Activated CD4-positive, alpha-beta memory T cell treated with anti-CD3 and anti-CD28 coated beads, Interleukin-2, amount 10 ng/mL, durations not matched to agents 7 days and 5 days (primary cell): ENCODE data around the gene OPRD1. TPM values are rescaled to one million over a fixed set of nuclear protein-coding genes. Genes with fewer than 3 reads are reported as not detected.
"Not testable (repeated sequence)": the region's sequence is repeated elsewhere in the genome, so short reads cannot be mapped to it uniquely, and the experiment has no call there.

Source experiments
- CTCF ChIA-PET: fragments of 350-600 bp; sonication (Branson Sonifier 250); formaldehyde crosslinking; loops from one replicate; lab custom pipeline; 2021; ENCODE audit warnings: antibody characterized with exemption, inconsistent platforms; lab: Charles Lee
- POLR2A ChIA-PET: fragments of 350-600 bp; sonication (Branson Sonifier 250); formaldehyde crosslinking; loops from one replicate; lab custom pipeline; 2021; ENCODE audit warnings: antibody characterized with exemption; lab: Charles Lee
- DNase-seq: peaks from one replicate; pipeline ENCODE4 v3.0.0-alpha.2; 2020
- H3K27ac Mint-ChIP-seq: one replicate; pipeline ENCODE4 v1.8.0; 2021; ENCODE audit warnings: mild to moderate bottlenecking, mixed read lengths
- H3K27me3 Mint-ChIP-seq: one replicate; pipeline ENCODE4 v1.8.0; 2021; ENCODE audit warnings: mixed read lengths
- H3K36me3 Mint-ChIP-seq: one replicate; pipeline ENCODE4 v1.8.0; 2021; ENCODE audit warnings: low read depth, mixed read lengths
- H3K4me1 Mint-ChIP-seq: one replicate; pipeline ENCODE4 v1.8.0; 2021; ENCODE audit warnings: mixed read lengths
- H3K4me3 Mint-ChIP-seq: one replicate; pipeline ENCODE4 v1.8.0; 2021; ENCODE audit warnings: mild to moderate bottlenecking, mixed read lengths
- H3K9me3 Mint-ChIP-seq: one replicate; pipeline ENCODE4 v1.8.0; 2021; ENCODE audit warnings: mixed read lengths
- total RNA-seq, 2 experiments: library from RNA; stranded (reverse); gene quantifications; one replicate each; pipeline ENCODE4 v1.2.3, GENCODE V29; 2021

Gene OPRD1
- total RNA-seq, 2 experiments from 2014 or later, result not detected

DNA sequence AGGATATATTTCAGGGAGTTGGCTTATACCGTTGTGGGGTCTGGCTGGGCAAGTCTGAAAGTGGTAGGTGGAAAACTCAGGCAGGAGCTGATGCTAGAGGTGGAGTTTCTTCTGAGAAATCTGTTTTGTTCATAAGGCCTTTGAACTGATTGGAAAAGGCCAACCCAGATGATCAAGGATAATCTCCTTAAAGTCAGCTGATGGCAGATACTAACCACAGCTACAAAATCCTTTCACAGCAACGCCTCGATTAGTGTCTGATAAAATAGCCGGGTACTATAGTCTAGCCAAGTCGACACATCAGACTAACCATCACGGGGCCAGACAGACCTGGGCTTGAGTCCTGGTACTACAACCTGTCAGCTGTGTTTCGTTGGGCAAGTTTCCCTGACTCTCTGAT lies 21.4 kb downstream of the OPRD1 start:
- peaks cover 8% of the 10 kb centered on the region for H3K27me3 Mint-ChIP-seq
- POLR2A ChIA-PET, result no interaction called here
- H3K4me3 Mint-ChIP-seq, result no peak overlapping the region
- CTCF ChIA-PET, result no interaction called here
- H3K27ac Mint-ChIP-seq, result no peak overlapping the region
- no peaks in the 10 kb centered on the region for H3K36me3 Mint-ChIP-seq
- no peak for DNase-seq
- no peaks in the 10 kb centered on the region for H3K4me1 Mint-ChIP-seq
- H3K9me3 Mint-ChIP-seq, result no peaks in the 10 kb centered on the region

DNA sequence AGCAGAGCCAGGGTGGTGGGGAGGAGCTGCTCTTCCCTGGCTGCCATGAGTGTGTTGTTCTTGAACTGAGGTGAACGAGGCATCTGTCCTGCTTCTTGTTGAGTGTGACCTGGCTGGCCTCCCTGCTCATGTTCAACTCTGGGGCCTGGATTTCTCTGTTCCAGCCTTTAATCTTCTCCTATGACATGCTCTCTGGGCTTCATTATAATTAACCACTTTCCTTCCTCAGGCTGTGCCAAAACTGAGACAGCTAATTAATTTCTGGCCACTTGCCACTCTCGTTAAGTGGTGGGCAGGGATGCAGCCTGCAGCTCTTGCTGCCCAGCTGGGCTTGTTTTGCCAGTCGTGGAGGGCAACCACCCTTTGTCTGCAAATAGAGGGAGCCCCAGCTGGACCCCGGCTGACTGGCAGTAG lies 23.3 kb downstream of the OPRD1 start:
- Mint-ChIP-seq H3K27me3 (peaks cover 8% of the 10 kb centered on the region), H3K36me3 (no peaks in the 10 kb centered on the region), H3K9me3 (no peaks in the 10 kb centered on the region), H3K27ac (no peak overlapping the region), H3K4me3 (no peak overlapping the region), H3K4me1 (no peaks in the 10 kb centered on the region)
- no peak for DNase-seq
- CTCF ChIA-PET, result no interaction called here
- POLR2A ChIA-PET, result no interaction called here

DNA sequence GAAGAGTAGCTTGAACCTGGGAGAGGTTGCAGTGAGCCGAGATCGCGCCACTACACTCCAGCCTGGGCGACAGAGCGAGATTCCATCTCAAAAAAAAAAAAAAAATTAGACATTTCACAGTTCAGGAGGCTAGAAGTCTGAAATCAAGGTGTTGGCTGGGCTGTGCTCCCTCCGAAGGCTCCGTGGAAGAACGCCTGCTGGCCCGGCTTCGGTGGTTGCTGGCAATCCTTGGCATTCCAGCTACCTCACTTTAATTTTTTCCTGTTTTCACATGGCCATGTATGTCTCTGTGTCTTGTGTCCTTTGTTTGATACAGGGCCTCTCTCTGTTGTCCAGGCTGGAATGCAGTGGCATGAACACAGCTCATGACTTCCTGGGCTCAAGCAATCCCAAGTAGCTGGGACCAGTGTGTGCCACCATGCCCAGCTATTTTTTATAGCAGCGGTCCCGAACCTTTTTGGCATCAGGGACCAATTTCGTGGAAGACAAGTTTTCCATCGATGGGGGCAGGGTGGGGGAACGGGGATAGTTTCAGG lies 24.5 kb downstream of the OPRD1 start:
- POLR2A ChIA-PET, result no interaction called here
- H3K4me1 Mint-ChIP-seq, result no peaks in the 10 kb centered on the region
- H3K27ac Mint-ChIP-seq, result no peak overlapping the region
- CTCF ChIA-PET, result interaction anchor here (0.7 to 1.3 kb wide), 3 partner anchors 44 to 62 kb away, joined by 3 read pairs; no protein-coding TSS in a partner anchor
- H3K4me3 Mint-ChIP-seq, result no peak overlapping the region
- H3K27me3 Mint-ChIP-seq, result peaks cover 8% of the 10 kb centered on the region
- H3K9me3 Mint-ChIP-seq, result no peaks in the 10 kb centered on the region
- no peak for DNase-seq
- H3K36me3 Mint-ChIP-seq, result no peaks in the 10 kb centered on the region

DNA sequence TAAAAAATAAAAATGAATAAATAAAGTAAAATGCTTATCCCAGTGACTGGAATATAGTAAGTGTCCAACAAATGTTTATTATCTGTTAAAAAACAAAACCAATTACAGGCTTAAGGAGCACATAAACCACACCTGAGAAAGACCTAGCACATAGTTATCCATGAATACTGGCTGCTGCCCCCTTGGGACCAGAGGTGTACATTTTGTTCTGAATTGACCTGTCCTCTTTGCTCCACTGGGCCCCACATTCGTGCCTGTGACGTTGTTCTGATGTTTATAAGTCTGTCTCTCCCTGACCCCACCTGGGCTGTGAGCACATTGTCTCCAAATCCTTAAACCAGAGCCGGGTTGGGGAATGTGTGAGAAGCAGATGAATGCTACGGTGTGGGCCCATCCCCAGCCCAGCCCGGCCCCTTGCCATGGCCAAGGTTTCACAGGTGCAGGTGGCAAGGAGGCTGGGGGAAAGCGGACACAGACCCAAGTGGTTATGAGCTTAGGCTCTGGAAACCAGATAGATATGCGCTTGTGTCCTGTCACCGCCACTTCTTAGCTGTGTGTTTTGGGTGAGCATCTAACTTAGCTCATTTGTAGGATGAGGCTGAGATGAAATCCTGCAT lies 29.1 kb downstream of the OPRD1 start:
- peaks cover 7% of the 10 kb centered on the region for H3K4me1 Mint-ChIP-seq
- CTCF ChIA-PET, result interaction anchor here (0.6 kb wide), 1 partner anchor 104 kb away, joined by 3 read pairs; the partner anchor contains the start of gene YTHDF2
- no peak overlapping the region for H3K4me3 Mint-ChIP-seq
- no peak for DNase-seq
- POLR2A ChIA-PET, result no interaction called here
- H3K9me3 Mint-ChIP-seq, result no peaks in the 10 kb centered on the region
- no peaks in the 10 kb centered on the region for H3K36me3 Mint-ChIP-seq
- H3K27me3 Mint-ChIP-seq, result peaks cover 8% of the 10 kb centered on the region
- H3K27ac Mint-ChIP-seq, result no peak overlapping the region

DNA sequence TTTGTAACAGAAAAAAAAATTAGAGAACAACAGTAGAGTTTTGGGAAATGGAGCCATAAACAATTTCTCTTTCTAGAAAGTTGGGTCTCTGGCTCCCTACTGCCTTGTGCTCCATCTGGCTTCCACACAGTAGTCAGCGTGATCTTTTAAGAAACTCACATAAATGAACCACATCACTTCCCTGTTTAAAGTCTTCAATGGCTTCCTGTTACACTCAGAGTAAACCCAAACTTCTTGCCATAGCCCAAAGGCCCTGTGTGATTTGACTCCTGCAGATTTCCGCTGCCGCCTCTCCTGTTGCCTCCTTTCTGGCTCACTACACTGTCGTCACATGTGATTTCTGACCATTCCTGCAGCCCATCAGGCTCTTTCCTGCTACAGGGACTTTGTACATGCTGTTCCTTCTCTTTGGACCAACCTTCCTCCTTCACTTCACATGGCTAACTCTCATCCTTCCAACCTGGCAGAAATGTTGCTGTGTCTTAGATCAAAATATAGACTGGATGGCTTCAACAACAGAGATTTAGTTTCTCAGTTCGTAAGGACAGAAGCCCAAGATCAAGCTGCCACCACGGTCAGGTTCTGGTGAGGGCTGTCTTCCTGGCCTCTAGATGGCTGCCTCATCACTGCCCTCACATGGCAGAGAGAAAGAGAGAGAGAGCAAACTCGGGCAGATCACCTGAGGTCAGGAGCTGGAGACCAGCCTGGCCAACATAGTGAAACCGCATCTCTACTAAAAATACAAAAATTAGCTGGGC lies 34.0 kb downstream of the OPRD1 start:
- peak; percentile 19 for DNase-seq
- H3K4me1 Mint-ChIP-seq, result peaks cover 8% of the 10 kb centered on the region
- no peaks in the 10 kb centered on the region for H3K36me3 Mint-ChIP-seq
- ChIA-PET POLR2A (no interaction called here), CTCF (no interaction called here)
- H3K27me3 Mint-ChIP-seq, result peaks cover 7% of the 10 kb centered on the region
- no peaks in the 10 kb centered on the region for H3K9me3 Mint-ChIP-seq
- H3K4me3 Mint-ChIP-seq, result no peak overlapping the region
- peak overlapping the region; percentile 1 for H3K27ac Mint-ChIP-seq

DNA sequence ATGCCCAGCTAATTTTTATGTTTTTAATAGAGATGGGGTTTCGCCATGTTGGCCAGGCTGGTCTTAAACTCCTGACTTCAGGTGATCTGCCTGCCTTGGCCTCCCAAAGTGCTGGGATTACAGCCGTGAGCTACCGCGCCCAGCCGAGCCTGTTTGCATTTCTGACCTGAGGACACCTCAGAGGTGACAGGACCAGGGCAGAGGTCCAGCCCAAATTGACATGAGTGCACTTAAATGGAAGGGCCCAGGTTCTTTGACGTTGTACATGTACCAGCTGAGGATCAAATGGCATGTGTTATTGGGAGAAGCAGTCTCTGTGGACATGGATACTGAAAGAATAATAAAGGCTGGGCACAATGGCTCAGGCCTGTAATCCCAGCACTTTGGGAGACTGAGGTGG lies 35.2 kb downstream of the OPRD1 start:
- H3K4me3 Mint-ChIP-seq, CTCF ChIA-PET, POLR2A ChIA-PET, H3K4me1 Mint-ChIP-seq, H3K9me3 Mint-ChIP-seq, H3K36me3 Mint-ChIP-seq, H3K27ac Mint-ChIP-seq, DNase-seq: not testable (repeated sequence)
- peaks cover 10% of the 10 kb centered on the region for H3K27me3 Mint-ChIP-seq

DNA sequence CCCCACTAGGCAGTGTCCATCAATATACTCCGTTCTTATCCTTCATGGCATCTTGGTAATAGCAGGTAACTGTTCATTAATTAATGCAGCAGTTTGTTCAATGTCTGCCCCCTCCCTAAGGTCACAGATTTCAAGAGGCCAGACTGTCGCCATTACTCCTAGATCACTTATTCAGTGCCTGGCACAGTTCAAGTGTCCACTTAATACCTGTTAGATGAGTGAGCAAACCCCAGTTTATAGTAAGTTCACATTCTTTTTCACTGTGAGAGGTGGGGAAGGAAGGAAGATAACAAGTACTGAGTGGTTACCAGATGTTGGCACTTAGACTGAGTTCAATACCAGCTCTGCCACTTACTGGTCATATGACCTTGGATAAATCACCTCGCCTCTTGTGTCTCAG lies 36.4 kb downstream of the OPRD1 start:
- Mint-ChIP-seq H3K27me3 (peaks cover 12% of the 10 kb centered on the region), H3K27ac (no peak overlapping the region), H3K9me3 (no peaks in the 10 kb centered on the region), H3K36me3 (no peaks in the 10 kb centered on the region), H3K4me1 (peaks cover 8% of the 10 kb centered on the region), H3K4me3 (no peak overlapping the region)
- ChIA-PET POLR2A (no interaction called here), CTCF (no interaction called here)
- DNase-seq, result no peak

DNA sequence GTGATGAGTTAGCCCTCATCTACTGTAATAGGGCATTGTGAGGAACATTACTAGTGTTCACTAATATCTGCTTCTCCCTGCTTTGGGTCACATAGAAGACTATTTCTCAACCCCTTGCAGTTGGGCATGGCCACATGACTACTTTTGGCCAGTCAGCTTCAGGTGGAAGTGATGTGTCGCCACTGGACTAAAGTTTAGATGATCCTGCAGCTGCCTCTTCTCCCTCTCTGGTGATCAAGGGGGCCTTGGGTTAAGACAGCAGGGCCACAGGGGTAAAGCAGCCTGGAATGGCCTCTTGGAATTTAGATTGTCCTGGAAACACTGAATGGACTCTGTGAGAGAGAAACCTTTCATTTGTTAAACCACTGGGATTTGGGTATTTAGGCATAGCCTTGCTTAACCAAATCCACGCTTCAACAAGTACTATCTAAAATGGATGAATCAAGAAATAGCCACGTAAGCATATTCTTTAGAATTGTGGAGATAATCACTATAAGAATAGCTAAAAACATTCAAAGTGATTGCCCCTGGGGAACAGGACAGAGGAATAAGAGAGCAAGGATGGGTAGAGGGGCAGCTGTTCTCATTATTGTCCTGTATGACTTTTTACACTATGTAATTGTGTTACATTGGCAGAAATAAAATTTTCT lies 41.2 kb downstream of the OPRD1 start:
- no peak overlapping the region for H3K27ac Mint-ChIP-seq
- no peaks in the 10 kb centered on the region for H3K36me3 Mint-ChIP-seq
- H3K27me3 Mint-ChIP-seq, result peaks cover 22% of the 10 kb centered on the region
- peaks cover 3% of the 10 kb centered on the region for H3K4me1 Mint-ChIP-seq
- no peaks in the 10 kb centered on the region for H3K9me3 Mint-ChIP-seq
- CTCF ChIA-PET, result interaction anchor here (1.6 kb wide), 1 partner anchor 24 kb away, joined by 7 read pairs; no protein-coding TSS in a partner anchor
- DNase-seq, result no peak
- no peak overlapping the region for H3K4me3 Mint-ChIP-seq
- POLR2A ChIA-PET, result interaction anchor here (1.0 kb wide), 1 partner anchor 81 kb away, joined by 3 read pairs; no protein-coding TSS in a partner anchor

DNA sequence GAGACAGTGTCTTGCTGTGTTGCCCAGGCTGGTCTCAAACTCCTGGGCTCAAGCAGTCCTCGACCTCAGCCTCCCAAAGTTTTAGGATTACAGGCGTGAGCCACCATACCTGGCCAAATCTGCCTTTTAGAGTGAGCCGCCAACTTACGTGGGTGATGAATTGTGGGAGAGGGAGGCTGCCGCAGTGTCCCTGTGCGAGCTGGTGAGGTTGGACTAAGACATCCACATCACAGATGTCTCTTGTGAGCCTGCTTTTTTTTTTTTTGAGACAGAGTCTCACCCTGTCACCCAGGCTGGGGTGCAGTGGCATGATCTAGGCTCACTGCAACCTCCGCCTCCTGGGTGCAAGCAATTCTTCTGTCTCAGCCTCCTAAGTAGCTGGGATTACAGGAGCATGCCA lies 42.4 kb downstream of the OPRD1 start:
- POLR2A ChIA-PET, H3K27ac Mint-ChIP-seq, DNase-seq, H3K4me1 Mint-ChIP-seq, H3K4me3 Mint-ChIP-seq, H3K36me3 Mint-ChIP-seq, H3K9me3 Mint-ChIP-seq: not testable (repeated sequence)
- H3K27me3 Mint-ChIP-seq, result peaks cover 17% of the 10 kb centered on the region
- CTCF ChIA-PET, result interaction anchor here (1.3 to 1.6 kb wide), 2 partner anchors 23 to 26 kb away, joined by 3 to 7 read pairs; no protein-coding TSS in a partner anchor

DNA sequence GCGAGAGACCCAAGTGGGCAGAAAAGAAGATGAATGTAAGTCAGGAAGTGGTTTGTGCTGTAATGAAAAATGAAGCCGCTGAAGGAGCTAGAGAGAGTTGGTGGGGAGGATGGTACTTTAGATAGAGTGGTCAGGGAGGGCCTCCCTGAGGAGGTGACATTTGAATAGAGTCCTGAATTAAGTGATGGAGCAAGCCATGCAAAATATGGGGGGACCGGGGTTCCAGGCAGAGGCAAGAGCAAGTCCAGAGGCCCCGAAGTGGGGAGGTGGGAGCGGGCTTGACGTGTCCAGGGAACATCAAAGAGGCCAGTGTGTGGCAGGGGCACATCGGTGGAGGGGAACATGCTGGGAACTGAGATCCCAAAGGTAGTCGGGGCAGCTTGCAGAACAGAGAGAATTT lies 43.1 kb downstream of the OPRD1 start:
- ChIA-PET POLR2A (no interaction called here), CTCF (interaction anchor here (1.3 kb wide), 1 partner anchor 25 kb away, joined by 3 read pairs; no protein-coding TSS in a partner anchor)
- peaks cover 3% of the 10 kb centered on the region for H3K4me1 Mint-ChIP-seq
- no peak for DNase-seq
- no peaks in the 10 kb centered on the region for H3K9me3 Mint-ChIP-seq
- peaks cover 14% of the 10 kb centered on the region for H3K27me3 Mint-ChIP-seq
- H3K27ac Mint-ChIP-seq, result no peak overlapping the region
- H3K4me3 Mint-ChIP-seq, result no peak overlapping the region
- no peaks in the 10 kb centered on the region for H3K36me3 Mint-ChIP-seq

DNA sequence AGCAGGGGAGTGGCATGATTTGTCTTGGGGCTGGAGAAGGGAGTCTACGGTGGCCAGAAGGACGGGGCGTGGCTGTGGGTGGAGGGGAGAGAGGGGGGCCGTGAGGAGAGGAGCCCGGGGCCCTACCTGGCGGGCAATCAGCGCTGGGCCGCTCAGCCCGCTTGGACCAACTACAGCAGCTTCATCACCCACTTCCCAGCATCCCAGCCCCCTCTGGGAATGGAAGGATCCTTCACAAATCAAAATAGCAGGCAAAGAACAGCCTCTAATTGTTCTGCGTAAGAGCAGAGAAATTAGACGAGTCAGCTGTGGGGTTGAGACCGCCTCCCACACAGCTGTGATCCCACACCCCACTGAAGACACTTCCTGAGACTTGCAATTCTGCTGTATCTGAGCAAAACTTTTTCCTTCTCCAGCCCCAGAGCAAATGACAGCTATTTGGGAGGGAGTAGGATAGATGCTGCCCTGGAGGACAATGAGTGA lies 43.5 kb downstream of the OPRD1 start:
- H3K4me1 Mint-ChIP-seq, result peaks cover 3% of the 10 kb centered on the region
- peaks cover 14% of the 10 kb centered on the region for H3K27me3 Mint-ChIP-seq
- no peak for DNase-seq
- H3K4me3 Mint-ChIP-seq, result no peak overlapping the region
- H3K36me3 Mint-ChIP-seq, result no peaks in the 10 kb centered on the region
- H3K9me3 Mint-ChIP-seq, result no peaks in the 10 kb centered on the region
- ChIA-PET POLR2A (no interaction called here), CTCF (no interaction called here)
- no peak overlapping the region for H3K27ac Mint-ChIP-seq

DNA sequence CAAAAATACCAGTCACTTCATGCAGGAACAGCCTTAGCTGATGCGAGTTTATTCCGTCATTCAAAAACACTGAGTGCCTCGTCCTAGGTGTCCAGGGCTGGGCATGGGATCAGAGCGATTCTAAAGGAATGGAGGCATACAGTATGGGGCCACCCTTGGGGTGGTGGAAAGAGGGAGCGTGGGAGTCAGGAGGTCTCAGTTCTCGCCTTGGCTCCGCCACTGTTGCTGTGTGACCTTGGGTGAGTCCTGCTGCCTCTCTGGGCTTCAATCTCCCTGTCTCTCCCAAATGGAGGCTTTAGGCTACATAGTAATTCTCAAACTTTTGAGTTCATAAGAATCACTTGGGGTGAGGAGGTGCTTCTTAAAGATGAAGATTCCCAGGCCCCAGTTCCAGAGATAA lies 44.0 kb downstream of the OPRD1 start:
- no peak overlapping the region for H3K4me3 Mint-ChIP-seq
- H3K27ac Mint-ChIP-seq, result no peak overlapping the region
- peaks cover 3% of the 10 kb centered on the region for H3K4me1 Mint-ChIP-seq
- ChIA-PET POLR2A (no interaction called here), CTCF (no interaction called here)
- DNase-seq, result no peak
- no peaks in the 10 kb centered on the region for H3K36me3 Mint-ChIP-seq
- peaks cover 14% of the 10 kb centered on the region for H3K27me3 Mint-ChIP-seq
- no peaks in the 10 kb centered on the region for H3K9me3 Mint-ChIP-seq
